Nephron progenitor cell (in vitro differentiated cells): ENCODE data around the gene PRR11.
"Not testable (repeated sequence)": the region's sequence is repeated elsewhere in the genome, so short reads cannot be mapped to it uniquely, and the experiment has no call there.

ENCODE experiments used
- DNase-seq: peaks from one replicate; pipeline ENCODE4 v3.0.0; 2021
- H3K27ac Mint-ChIP-seq: 2 replicates; pipeline ENCODE4 v1.8.0; 2021; ENCODE audit warnings: mild to moderate bottlenecking, moderate library complexity, mixed read lengths
- H3K27me3 Mint-ChIP-seq: 2 replicates; pipeline ENCODE4 v1.8.0; 2021; ENCODE audit warnings: mild to moderate bottlenecking, low read depth, mixed read lengths; ENCODE audit not compliant: poor library complexity
- H3K36me3 Mint-ChIP-seq: 2 replicates; pipeline ENCODE4 v1.8.0; 2021; ENCODE audit warnings: low read depth, mixed read lengths
- H3K4me1 Mint-ChIP-seq: 2 replicates; pipeline ENCODE4 v1.8.0; 2021; ENCODE audit warnings: mixed read lengths
- H3K4me3 Mint-ChIP-seq: 2 replicates; pipeline ENCODE4 v1.8.0; 2021; ENCODE audit warnings: mild to moderate bottlenecking, moderate library complexity, mixed read lengths
- H3K9me3 Mint-ChIP-seq: 2 replicates; pipeline ENCODE4 v1.8.0; 2021; ENCODE audit warnings: mild to moderate bottlenecking, moderate library complexity, mixed read lengths
- CTCF ChIP-seq: fragments of 200-600 bp; sonication (generic); IDR thresholded peaks from 2 replicates; pipeline ENCODE4 v1.5.0; 2021; ENCODE audit warnings: antibody characterized with exemption

PRR11 gene

GRCh38 chr17:59129814-59130213 lies 25.7 kb upstream of the PRR11 start:
- no peaks in the 10 kb centered on the region for H3K4me1 Mint-ChIP-seq
- no peak for TF ChIP-seq CTCF
- DNase-seq, result no peak
- no peak overlapping the region for H3K27ac Mint-ChIP-seq
- peaks cover 41% of the 10 kb centered on the region for H3K36me3 Mint-ChIP-seq
- H3K4me3 Mint-ChIP-seq, result no peak overlapping the region
- H3K27me3 Mint-ChIP-seq, result no peaks in the 10 kb centered on the region
- no peaks in the 10 kb centered on the region for H3K9me3 Mint-ChIP-seq

DNA sequence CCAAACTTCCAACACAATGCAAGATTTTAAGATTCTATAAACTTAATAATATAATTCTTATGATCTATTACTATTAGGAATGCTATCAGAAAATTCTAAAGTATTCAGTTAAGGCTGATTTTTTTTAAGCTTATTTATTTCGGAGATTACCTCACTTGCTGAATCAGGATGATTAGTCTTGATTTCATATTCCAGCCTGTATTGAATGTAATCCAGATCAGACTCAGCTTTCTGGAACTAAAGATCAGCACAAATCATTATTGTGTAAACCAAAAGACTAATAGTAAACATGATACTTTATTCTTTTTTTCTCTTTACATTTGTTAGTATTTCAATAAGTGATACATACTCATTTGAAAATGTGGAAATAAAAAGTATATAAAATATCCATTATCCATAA lies 24.4 kb upstream of the PRR11 start:
- no peak overlapping the region for H3K27ac Mint-ChIP-seq
- peaks cover 34% of the 10 kb centered on the region for H3K36me3 Mint-ChIP-seq
- no peak for DNase-seq
- no peaks in the 10 kb centered on the region for H3K27me3 Mint-ChIP-seq
- H3K4me3 Mint-ChIP-seq, result no peak overlapping the region
- H3K4me1 Mint-ChIP-seq, result no peaks in the 10 kb centered on the region
- no peaks in the 10 kb centered on the region for H3K9me3 Mint-ChIP-seq
- no peak for TF ChIP-seq CTCF

GRCh38 chr17:59138339-59138738 lies 17.2 kb upstream of the PRR11 start:
- not testable (repeated sequence) for H3K27me3 Mint-ChIP-seq, H3K4me1 Mint-ChIP-seq, DNase-seq, H3K4me3 Mint-ChIP-seq, H3K9me3 Mint-ChIP-seq
- H3K27ac Mint-ChIP-seq, result peak overlapping the region; percentile 91
- peaks cover 18% of the 10 kb centered on the region for H3K36me3 Mint-ChIP-seq

DNA sequence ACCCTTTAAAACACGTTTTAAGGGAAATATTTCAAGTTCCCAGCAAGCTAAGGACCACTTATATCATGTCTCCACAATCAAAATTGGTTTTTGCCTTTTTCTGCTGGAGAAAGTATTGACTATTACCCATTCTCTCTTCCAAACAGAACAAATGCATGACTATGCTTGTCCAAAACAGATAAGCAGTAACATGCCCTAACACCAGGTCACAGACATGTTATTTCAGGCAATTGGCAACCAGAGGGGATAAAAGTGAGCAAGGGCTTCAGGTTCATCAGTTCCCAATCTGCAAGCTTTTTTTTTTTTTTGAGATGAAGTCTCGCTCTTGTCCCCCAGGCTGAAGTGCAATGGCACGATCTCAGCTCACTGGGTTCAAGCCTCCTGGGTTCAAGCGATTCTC lies 15.6 kb upstream of the PRR11 start:
- H3K36me3 Mint-ChIP-seq, result peaks cover 34% of the 10 kb centered on the region
- no peaks in the 10 kb centered on the region for H3K27me3 Mint-ChIP-seq
- DNase-seq, result no peak
- no peak for TF ChIP-seq CTCF
- H3K9me3 Mint-ChIP-seq, result peaks cover 8% of the 10 kb centered on the region
- peak overlapping the region; percentile 29 for H3K27ac Mint-ChIP-seq
- H3K4me1 Mint-ChIP-seq, result no peaks in the 10 kb centered on the region
- H3K4me3 Mint-ChIP-seq, result no peak overlapping the region

DNA sequence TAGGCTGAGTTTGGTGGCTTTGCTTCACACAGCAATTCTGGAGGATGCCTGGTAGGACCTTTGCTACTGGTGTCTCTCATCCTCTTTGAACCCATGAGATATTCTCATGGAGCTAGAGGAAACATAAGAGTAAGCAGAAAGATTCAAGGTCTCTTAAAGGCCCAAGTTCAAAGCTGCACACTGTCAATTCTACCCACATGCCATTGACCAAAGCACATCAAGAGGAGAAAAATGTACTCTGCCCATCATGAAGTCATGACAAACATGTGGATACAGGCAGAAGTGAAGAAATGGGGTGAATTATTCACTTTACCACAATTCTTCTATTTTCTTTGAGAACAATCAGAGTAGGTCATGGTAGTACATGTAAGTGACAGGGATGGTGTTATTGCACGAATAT lies 13.7 kb upstream of the PRR11 start:
- Mint-ChIP-seq H3K27me3 (no peaks in the 10 kb centered on the region), H3K27ac (peak overlapping the region; percentile 45), H3K36me3 (peaks cover 49% of the 10 kb centered on the region), H3K9me3 (peaks cover 15% of the 10 kb centered on the region), H3K4me1 (no peaks in the 10 kb centered on the region), H3K4me3 (no peak overlapping the region)
- DNase-seq, result no peak
- no peak for TF ChIP-seq CTCF

DNA sequence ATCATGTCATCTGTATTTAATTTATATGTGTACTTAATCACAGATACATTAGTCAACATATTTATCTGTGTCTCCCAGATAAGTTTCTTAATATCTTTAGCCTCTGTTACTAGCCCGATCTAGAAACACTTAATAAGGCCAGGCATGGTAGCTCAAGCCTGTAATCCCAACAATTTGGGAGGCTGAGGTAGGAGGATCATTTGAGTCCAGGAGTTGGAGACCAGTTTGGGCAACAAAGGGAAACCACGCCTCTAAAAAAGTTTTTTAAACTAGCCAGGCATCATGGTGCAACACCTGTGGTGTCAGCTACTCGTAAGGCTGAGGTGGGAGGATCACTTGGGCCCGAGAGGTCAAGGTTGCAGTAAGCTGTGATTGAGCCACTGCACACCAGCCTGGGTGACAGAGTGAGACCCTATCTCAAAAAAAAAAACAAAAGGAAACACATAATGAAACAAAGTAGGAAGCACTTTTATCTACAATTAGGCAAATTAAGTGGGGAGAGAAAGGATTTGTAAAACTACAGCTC lies 9.9 kb upstream of the PRR11 start:
- Mint-ChIP-seq H3K27ac (no peak overlapping the region), H3K4me1 (peaks cover 5% of the 10 kb centered on the region), H3K36me3 (peaks cover 68% of the 10 kb centered on the region), H3K9me3 (peaks cover 19% of the 10 kb centered on the region), H3K4me3 (no peak overlapping the region), H3K27me3 (no peaks in the 10 kb centered on the region)
- DNase-seq, result no peak
- no peak for TF ChIP-seq CTCF
